ENCODE results near the gene C1QTNF12.

C1QTNF12 gene

GRCh38 chr1:1246577-1247340 is at the start of gene C1QTNF12:
Gene C1QTNF12 (minus strand): TSS chr1:1246722. CDS start chr1:1246690, 32 bp downstream.
- no peak for DNase-seq

- no peak for DNase-seq
Observed at GRCh38 chr1:1295154-1295923, 48.8 kb upstream of the C1QTNF12 start.

GRCh38 chr1:1294250-1294890 is 47.8 kb upstream of the C1QTNF12 start:
- no peak for DNase-seq

- DNase-seq, result no peak
Observed at GRCh38 chr1:1293263-1294249, 47.0 kb upstream of the C1QTNF12 start.

GRCh38 chr1:1292851-1293250 is 46.3 kb upstream of the C1QTNF12 start:
- DNase-seq, result no peak

- no peak for DNase-seq
Observed at GRCh38 chr1:1292442-1292779, 45.9 kb upstream of the C1QTNF12 start.

GRCh38 chr1:1291548-1292441 is 45.3 kb upstream of the C1QTNF12 start:
- DNase-seq, result no peak

GRCh38 chr1:1291023-1291528 is 44.6 kb upstream of the C1QTNF12 start:
- DNase-seq, result no peak

- no peak for DNase-seq
Observed at GRCh38 chr1:1290238-1290731, 43.8 kb upstream of the C1QTNF12 start.

GRCh38 chr1:1287288-1288110 is 41.0 kb upstream of the C1QTNF12 start:
- DNase-seq, result no peak

GRCh38 chr1:1286313-1287261 is 40.1 kb upstream of the C1QTNF12 start:
- no peak for DNase-seq

- DNase-seq, result no peak
Observed at GRCh38 chr1:1285611-1286311, 39.2 kb upstream of the C1QTNF12 start.

- no peak for DNase-seq
Observed at GRCh38 chr1:1285102-1285571, 38.6 kb upstream of the C1QTNF12 start.

- no peak for DNase-seq
Observed at GRCh38 chr1:1284221-1285101, 37.9 kb upstream of the C1QTNF12 start.

GRCh38 chr1:1283821-1284220 is 37.3 kb upstream of the C1QTNF12 start:
- DNase-seq, result no peak

- DNase-seq, result no peak
Observed at GRCh38 chr1:1282998-1283397, 36.5 kb upstream of the C1QTNF12 start.
